ENCODE data around the gene KRTAP9-7. TPM values are rescaled to one million over a fixed set of nuclear protein-coding genes. Genes with fewer than 3 reads are reported as not detected.

KRTAP9-7 gene
- polyA plus RNA-seq, 1 donor from 2014 or later: not detected

DNA sequence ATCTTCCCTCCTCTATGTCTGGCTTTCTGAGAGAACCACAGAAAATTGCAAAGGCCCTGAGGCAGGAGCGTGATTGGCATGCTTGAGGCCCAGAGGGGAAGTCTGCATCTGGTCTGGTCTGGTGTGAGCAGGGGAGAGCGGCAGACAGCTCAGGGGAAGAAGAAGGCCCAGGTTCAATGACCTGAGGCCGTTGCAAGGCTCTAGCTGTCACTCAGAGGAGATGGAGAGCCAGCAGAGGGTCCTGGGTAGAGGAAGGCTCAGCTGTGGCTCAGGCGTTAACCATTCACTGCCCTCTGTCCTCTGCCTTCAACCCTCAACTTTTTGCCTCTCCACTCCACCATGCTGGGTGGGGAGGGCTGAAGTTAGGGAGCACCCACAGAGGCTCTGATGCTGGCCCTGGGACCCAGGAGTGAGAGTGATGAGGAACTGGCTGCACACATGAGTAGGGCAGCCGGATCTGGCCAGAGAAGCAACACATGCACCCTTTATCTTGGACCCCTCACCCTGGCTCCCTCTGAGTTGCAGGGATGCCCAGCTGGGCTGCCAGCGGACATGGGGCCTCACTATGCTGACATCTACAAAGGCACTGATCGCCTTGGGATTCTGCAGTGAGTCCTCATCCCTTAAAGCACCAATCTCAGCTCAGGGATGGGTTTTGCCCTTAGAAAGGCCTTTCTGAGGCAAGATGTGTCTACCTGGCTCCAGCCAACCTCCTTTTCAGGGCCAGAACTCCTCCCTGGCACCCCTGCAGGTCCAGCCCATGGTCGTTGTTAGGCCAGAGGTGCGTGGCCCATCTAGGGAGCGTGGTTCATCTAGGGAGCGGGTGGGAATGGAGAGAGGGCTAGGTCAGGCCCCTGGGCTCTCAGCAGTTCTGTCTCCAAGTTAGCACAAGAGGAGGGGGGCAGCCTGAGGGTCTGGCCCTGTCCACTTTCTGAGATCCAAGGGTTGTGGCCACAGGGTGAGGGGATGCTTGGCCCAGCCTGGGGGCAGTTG lies 47.7 kb downstream of the KRTAP9-7 start:
- H3K9me3 ChIP-seq (ENCODE audit: low read length): no peaks in the 10 kb centered on the region
- no peak overlapping the region for H2AFZ ChIP-seq (ENCODE audit: low read depth, low read length)
- H3K9ac ChIP-seq (ENCODE audit: low read length): no peak overlapping the region
- TF ChIP-seq, protein P1, sequence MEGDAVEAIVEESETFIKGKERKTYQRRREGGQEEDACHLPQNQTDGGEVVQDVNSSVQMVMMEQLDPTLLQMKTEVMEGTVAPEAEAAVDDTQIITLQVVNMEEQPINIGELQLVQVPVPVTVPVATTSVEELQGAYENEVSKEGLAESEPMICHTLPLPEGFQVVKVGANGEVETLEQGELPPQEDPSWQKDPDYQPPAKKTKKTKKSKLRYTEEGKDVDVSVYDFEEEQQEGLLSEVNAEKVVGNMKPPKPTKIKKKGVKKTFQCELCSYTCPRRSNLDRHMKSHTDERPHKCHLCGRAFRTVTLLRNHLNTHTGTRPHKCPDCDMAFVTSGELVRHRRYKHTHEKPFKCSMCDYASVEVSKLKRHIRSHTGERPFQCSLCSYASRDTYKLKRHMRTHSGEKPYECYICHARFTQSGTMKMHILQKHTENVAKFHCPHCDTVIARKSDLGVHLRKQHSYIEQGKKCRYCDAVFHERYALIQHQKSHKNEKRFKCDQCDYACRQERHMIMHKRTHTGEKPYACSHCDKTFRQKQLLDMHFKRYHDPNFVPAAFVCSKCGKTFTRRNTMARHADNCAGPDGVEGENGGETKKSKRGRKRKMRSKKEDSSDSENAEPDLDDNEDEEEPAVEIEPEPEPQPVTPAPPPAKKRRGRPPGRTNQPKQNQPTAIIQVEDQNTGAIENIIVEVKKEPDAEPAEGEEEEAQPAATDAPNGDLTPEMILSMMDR (IDR thresholded peaks at IDR 0.05; ENCODE audit: poor library complexity, severe bottlenecking): no peak
- TF ChIP-seq, protein P2, sequence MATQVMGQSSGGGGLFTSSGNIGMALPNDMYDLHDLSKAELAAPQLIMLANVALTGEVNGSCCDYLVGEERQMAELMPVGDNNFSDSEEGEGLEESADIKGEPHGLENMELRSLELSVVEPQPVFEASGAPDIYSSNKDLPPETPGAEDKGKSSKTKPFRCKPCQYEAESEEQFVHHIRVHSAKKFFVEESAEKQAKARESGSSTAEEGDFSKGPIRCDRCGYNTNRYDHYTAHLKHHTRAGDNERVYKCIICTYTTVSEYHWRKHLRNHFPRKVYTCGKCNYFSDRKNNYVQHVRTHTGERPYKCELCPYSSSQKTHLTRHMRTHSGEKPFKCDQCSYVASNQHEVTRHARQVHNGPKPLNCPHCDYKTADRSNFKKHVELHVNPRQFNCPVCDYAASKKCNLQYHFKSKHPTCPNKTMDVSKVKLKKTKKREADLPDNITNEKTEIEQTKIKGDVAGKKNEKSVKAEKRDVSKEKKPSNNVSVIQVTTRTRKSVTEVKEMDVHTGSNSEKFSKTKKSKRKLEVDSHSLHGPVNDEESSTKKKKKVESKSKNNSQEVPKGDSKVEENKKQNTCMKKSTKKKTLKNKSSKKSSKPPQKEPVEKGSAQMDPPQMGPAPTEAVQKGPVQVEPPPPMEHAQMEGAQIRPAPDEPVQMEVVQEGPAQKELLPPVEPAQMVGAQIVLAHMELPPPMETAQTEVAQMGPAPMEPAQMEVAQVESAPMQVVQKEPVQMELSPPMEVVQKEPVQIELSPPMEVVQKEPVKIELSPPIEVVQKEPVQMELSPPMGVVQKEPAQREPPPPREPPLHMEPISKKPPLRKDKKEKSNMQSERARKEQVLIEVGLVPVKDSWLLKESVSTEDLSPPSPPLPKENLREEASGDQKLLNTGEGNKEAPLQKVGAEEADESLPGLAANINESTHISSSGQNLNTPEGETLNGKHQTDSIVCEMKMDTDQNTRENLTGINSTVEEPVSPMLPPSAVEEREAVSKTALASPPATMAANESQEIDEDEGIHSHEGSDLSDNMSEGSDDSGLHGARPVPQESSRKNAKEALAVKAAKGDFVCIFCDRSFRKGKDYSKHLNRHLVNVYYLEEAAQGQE (IDR thresholded peaks at IDR 0.05; ENCODE audit: borderline replicate concordance): no peak
- TF ChIP-seq MXI1 (conservative IDR thresholded peaks at IDR 0.05; ENCODE audit: poor library complexity, severe bottlenecking): no peak
- TF ChIP-seq EP300 (conservative IDR thresholded peaks at IDR 0.05; ENCODE audit: poor library complexity, severe bottlenecking): no peak
- TF ChIP-seq POLR2AphosphoS5 (IDR thresholded peaks at IDR 0.05): no peak
- no peak for TF ChIP-seq RAD21 (conservative IDR thresholded peaks at IDR 0.05)
- TF ChIP-seq EZH2 (IDR thresholded peaks at IDR 0.05; ENCODE audit: borderline replicate concordance, insufficient read depth, low read length, poor library complexity, severe bottlenecking): no peak
- no peak for TF ChIP-seq SMC3 (conservative IDR thresholded peaks at IDR 0.05; ENCODE audit: poor library complexity)
- no peak for TF ChIP-seq TAF1 (IDR thresholded peaks at IDR 0.05; ENCODE audit: low read depth)
- H3F3A ChIP-seq (ENCODE audit: insufficient read depth, low read length, poor library complexity, severe bottlenecking): no peaks in the 10 kb centered on the region
- no peak overlapping the region for H3K27ac ChIP-seq (ENCODE audit: low read length)
- H3K4me3 ChIP-seq (ENCODE audit: low read length): no peak overlapping the region
- no peak overlapping the region for H3K4me2 ChIP-seq (ENCODE audit: low read length)
- H3K79me2 ChIP-seq (replicated peaks; ENCODE audit: insufficient read depth, low read length): no peaks in the 10 kb centered on the region
- H3K36me3 ChIP-seq (ENCODE audit: insufficient read depth, low read length): no peaks in the 10 kb centered on the region
- no peaks in the 10 kb centered on the region for H3K9me2 ChIP-seq (ENCODE audit: insufficient read depth, low read length)
- H4K20me1 ChIP-seq (ENCODE audit: insufficient read depth): no peaks in the 10 kb centered on the region
- no peaks in the 10 kb centered on the region for H3K27me3 ChIP-seq (ENCODE audit: insufficient read depth, low read depth, low read length)

DNA sequence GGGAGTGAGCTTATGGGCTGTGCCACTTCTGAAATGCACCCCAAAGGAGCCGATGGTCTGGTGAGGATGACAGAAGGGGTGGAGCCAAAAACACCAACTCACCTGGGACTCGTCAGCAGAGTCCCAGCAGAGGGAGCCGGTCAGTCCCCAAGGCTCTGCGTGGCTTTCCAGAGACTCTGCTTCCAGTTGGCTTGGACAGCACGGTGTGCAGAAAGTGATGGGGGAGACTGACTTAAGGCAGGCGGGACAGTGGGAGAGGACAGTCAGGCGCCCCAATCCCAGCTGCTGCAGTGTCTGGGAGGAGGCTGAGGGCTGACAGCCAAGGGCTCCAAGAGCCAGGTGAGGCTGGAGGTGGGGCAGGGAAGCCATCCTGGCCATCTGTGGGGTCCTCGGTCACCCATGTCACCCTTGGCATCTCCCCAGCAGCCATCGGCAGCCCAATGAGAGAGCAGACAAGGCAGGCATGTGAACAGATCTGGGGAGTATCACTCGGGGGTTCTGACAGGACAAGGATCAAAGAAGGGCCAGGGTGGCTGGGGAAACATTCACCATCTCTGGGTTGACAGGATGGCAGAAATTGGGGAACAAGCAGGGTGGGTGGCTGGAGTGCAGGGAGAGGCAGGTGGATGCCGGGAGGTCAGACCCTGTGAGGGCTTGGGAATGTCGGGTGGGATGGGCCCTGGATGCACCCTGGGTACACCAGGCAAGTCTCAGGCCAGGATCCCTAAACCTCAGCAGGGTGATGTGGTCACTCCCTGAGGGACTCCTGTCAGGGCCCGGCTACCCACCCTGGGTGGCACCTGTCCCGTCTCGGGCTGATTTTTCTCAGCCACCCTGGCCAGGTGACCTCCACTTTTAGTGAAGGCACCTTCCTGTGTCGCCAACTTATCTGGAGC lies 48.9 kb downstream of the KRTAP9-7 start:
- Histone ChIP-seq H3K79me2 (replicated peaks; ENCODE audit: insufficient read depth, low read length) (no peaks in the 10 kb centered on the region), H3K27ac (ENCODE audit: low read length) (no peak overlapping the region), H4K20me1 (ENCODE audit: insufficient read depth) (no peaks in the 10 kb centered on the region), H2AFZ (ENCODE audit: low read depth, low read length) (no peak overlapping the region), H3K4me3 (ENCODE audit: low read length) (no peak overlapping the region), H3K4me2 (ENCODE audit: low read length) (no peak overlapping the region), H3K36me3 (ENCODE audit: insufficient read depth, low read length) (no peaks in the 10 kb centered on the region), H3K9ac (ENCODE audit: low read length) (no peak overlapping the region), H3K9me2 (ENCODE audit: insufficient read depth, low read length) (no peaks in the 10 kb centered on the region), H3F3A (ENCODE audit: insufficient read depth, low read length, poor library complexity, severe bottlenecking) (no peaks in the 10 kb centered on the region), H3K9me3 (ENCODE audit: low read length) (no peaks in the 10 kb centered on the region), H3K27me3 (ENCODE audit: insufficient read depth, low read depth, low read length) (no peaks in the 10 kb centered on the region)
- TF ChIP-seq, protein P1 (IDR thresholded peaks at IDR 0.05; ENCODE audit: poor library complexity, severe bottlenecking): no peak
- TF ChIP-seq RAD21 (conservative IDR thresholded peaks at IDR 0.05) (no peak), POLR2AphosphoS5 (IDR thresholded peaks at IDR 0.05) (no peak), SMC3 (conservative IDR thresholded peaks at IDR 0.05; ENCODE audit: poor library complexity) (no peak), MXI1 (conservative IDR thresholded peaks at IDR 0.05; ENCODE audit: poor library complexity, severe bottlenecking) (no peak), TAF1 (IDR thresholded peaks at IDR 0.05; ENCODE audit: low read depth) (no peak), EP300 (conservative IDR thresholded peaks at IDR 0.05; ENCODE audit: poor library complexity, severe bottlenecking) (no peak), EZH2 (IDR thresholded peaks at IDR 0.05; ENCODE audit: borderline replicate concordance, insufficient read depth, low read length, poor library complexity, severe bottlenecking) (no peak)
- TF ChIP-seq, protein P2 (IDR thresholded peaks at IDR 0.05; ENCODE audit: borderline replicate concordance): no peak
